ENCODE measurements around the gene CPTP. TPM values are rescaled to one million over a fixed set of nuclear protein-coding genes. Genes with fewer than 3 reads are reported as not detected.
A peak's percentile ranks its signal among the peaks of the same experiment; 100 is the strongest.

Gene CPTP
- total RNA-seq, 1 donor from 2014 or later, result 112 TPM

GRCh38 chr1:1304331-1305299 is 20.0 kb upstream of the CPTP start:
- ATAC-seq (peak; percentile 18), DNase-seq (peak; percentile 85)
- intact Hi-C loops (cut with micrococcal nuclease), result no loop called here

- ATAC-seq (peak; percentile 24), DNase-seq (peak; percentile 83)
- intact Hi-C loops (cut with micrococcal nuclease), result no loop called here
Observed at GRCh38 chr1:1305300-1306069, 19.1 kb upstream of the CPTP start.

DNA sequence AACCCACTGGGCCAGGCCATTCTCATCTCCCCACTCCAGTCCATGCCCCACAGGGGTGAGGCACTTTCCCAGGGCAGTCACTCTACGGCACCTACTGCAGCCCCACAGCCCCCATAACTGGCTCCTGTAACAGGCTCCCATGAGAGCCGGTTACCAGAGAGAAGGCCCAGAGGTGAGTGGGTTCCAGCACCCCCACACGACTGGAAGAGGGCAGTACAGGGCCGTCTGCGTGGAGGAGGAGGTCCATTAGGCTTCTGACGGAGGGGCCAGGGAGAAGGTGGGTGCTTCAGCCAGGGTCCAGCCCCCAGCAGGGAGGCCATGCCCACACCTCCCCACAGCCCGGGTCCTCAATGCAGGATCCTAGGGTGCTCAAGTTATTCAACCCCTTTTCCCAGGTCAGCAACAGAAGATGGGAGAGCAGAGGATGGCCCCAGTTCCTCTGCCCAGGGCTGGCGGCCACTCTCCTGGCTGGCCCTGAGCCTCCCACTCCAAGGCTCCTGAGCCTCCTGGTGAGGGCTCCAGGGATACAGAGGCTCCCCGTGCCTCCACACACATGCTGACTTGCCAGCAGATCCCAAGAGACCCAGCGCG is 18.4 kb upstream of the CPTP start:
- ATAC-seq, result no peak
- DNase-seq, result no peak
- intact Hi-C loops (cut with micrococcal nuclease), result no loop called here

DNA sequence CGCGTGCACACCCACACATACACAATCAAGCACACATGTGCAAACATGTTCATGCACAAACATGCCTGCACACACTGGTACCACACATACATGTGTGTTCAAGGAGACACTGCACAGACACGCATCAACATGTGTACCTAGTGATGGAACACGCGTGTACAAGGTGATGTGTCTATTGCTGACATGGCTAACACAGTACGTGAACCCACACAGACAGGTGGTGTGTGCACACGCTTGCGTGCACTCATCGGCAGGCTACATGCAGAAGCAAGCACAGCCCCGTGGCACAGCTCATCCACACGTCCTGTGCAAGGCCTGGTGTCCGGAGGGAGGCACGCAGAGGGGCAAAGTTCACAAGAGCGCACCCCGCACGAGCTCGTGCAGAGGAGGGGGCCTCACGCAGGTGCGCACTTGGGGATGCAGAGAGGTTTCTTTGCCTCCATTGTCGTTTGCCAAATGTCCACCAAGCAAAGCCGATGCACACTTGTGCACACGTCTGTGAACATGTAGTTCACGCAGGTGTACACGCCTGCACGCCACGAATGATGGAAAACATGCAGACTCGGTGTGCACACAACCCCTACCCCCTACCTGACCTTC is 17.8 kb upstream of the CPTP start:
- intact Hi-C loops (cut with micrococcal nuclease), result no loop called here
- ATAC-seq, result no peak
- DNase-seq, result no peak

GRCh38 chr1:1307261-1307922 is 17.2 kb upstream of the CPTP start:
- DNase-seq (peak; percentile 80), ATAC-seq (peak; percentile 1)
- intact Hi-C loops (cut with micrococcal nuclease), result no loop called here

DNA sequence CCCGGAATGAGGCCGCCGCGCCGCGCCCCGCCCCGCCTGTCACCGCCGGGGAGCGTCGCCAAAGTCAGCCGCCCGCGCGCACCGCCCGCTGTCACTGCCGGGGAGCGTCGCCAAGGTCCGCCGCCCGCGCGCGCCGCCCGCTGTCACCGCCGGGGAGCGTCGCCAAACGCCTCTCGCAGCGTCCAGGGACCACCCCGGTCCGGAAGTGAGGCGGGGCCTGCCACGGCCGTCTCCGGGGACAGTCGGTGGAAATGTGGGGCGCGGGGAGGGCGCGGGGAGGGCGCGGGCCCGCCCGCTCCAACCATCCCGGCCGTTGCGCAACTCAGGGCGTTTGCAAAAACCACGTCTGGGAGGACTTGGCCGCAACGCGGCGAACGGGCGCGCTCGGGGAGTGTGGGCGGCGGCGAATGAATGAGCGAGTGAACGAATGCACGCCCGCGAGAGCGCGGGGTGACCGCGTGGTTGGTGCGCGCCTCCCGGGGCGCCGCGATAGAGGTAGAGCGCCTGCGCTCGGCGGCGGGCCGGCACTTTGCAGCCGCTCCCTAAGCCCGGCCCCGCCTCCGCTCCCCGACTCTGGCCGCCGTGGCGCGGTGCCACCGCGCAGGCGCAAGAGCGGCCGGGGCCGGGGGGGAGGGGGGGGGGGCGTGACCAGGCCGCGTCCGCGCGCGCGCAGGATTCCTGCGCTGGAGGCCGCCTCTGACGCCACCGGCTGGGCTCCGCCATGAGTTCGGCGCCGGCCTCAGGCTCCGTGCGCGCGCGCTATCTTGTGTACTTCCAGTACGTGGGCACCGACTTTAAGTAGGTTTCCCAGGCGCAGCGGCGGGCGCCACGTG is 16.5 kb upstream of the CPTP start, which contains the start of the genes ACAP3 and PUSL1:
Gene ACAP3, minus strand, starts transcription at position 8 of the 833 bp plus-strand sequence. CDS start 115 bp downstream, outside the sequence.
Gene PUSL1, plus strand, starts transcription at position 675 of the 833 bp plus-strand sequence. Its CDS starts 47 bp downstream, at position 722.
- intact Hi-C loops (cut with micrococcal nuclease), result no loop called here
- DNase-seq (peak; percentile 94), ATAC-seq (peak; percentile 75)

DNA sequence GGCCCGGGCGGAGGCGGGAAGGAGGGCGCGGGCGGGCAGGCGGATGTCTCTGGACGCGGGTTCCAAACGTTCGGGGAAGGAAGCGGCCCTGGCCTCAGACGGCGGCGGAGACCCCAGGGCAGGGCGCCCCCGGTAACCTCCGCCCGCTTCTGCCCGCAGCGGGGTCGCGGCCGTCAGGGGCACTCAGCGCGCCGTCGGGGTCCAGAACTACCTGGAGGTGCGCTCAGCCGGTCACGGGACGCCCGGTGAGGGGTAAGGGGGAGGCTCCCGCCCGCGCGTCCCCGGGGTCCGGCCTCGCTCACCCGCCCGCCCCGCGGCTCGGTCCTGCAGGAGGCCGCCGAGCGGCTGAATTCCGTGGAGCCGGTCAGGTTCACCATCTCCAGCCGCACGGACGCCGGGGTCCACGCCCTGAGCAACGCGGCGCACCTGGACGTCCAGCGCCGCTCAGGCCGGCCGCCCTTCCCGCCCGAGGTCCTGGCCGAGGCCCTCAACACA is 15.8 kb upstream of the CPTP start:
- intact Hi-C loops (cut with micrococcal nuclease), result no loop called here
- ATAC-seq (peak; percentile 0), DNase-seq (peak; percentile 68)

GRCh38 chr1:1309251-1310108 is 15.1 kb upstream of the CPTP start:
- intact Hi-C loops (cut with micrococcal nuclease), result no loop called here
- no peak for DNase-seq
- no peak for ATAC-seq

GRCh38 chr1:1310109-1310385 is 14.6 kb upstream of the CPTP start:
- intact Hi-C loops (cut with micrococcal nuclease), result no loop called here
- no peak for ATAC-seq
- no peak for DNase-seq

- intact Hi-C loops (cut with micrococcal nuclease), result no loop called here
- ATAC-seq, result no peak
- no peak for DNase-seq
Observed at GRCh38 chr1:1310476-1311053, 14.0 kb upstream of the CPTP start.

- no peak for DNase-seq
- intact Hi-C loops (cut with micrococcal nuclease), result no loop called here
- ATAC-seq, result no peak
Observed at GRCh38 chr1:1311107-1312104, 13.2 kb upstream of the CPTP start.

GRCh38 chr1:1312450-1313314 is 11.9 kb upstream of the CPTP start:
- no peak for ATAC-seq
- DNase-seq, result no peak
- intact Hi-C loops (cut with micrococcal nuclease), result no loop called here

DNA sequence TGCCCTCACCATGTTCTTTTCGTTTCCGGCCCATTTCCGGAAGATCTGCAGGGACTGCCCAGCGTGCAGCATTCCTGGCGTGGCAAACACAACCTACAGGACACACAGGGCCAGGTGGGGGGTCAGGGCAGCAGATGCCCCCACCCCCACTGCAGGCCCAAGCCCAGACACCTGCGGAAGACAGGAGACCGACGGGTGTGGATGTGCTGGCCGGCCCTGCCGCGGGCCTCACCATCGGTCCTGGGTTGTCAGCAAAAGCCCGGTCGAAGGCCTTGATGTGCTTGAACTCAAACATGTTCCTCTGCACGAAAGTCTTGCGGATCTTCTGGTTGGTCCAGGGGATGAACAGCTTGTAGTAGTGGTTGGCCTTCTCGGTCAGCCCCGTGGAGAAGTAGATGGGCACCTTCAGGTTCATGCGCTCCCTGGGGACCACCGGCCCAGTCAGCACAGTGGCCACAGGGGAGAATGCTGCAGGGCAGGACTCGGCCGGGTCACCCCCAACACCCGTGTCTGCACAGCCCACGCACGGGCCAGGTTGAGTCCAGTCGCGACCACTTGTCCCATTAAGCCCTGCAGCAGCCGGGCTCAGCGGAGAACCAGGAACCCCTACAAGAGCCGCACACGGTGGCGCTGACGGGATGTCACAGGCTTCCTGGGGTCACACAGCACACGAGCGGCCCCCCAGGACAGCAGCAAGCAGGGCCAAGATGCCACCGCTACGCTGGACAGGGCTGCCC is 10.9 kb upstream of the CPTP start:
- intact Hi-C loops (cut with micrococcal nuclease), result no loop called here
- DNase-seq, result no peak
- ATAC-seq, result no peak

DNA sequence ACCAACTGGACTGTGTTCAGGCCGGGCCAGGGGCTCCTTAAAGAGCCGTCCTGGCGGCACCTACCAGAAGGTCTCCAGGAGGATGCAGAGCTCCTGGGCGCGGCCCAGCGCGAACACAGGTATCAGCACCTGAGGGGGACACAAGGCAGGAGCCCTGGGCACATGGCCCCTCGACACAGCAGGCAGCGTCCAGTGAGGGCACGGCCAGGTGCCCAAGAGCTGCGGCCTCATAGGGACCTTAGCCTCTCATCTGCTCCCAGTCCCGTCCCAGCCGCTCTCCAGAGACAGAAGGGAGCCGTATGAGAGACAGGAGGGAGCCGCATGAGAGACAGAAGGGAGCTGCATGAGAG is 10.4 kb upstream of the CPTP start:
- no peak for DNase-seq
- ATAC-seq, result no peak
- intact Hi-C loops (cut with micrococcal nuclease), result no loop called here

Data from left ventricle myocardium superior (tissue), 1 donor.